ENCODE data around the gene WNT7A. TPM values are rescaled to one million over a fixed set of nuclear protein-coding genes. Genes with fewer than 3 reads are reported as not detected.

The WNT7A gene
- total RNA-seq, 1 donor from 2014 or later = not detected

DNA sequence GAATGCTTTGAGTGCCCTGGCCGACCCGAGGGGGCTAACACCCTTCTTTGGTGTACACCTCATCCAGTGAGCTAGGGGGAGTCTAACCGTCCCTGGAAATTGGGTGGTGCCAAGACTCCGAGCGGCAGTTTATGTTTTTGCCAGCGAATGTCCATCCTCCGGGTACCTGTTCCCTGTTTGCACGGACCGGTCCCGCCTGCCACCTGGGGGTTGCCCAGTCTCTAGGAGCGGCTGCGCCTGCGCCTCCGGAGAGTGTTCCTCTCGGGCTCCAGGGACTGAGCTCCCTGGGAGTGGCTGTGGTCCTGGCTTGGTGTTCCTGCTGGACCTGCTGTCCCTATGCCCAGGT, 913 bp upstream of the WNT7A start:
- Mint-ChIP-seq H3K27me3 (ENCODE audit: unreplicated experiment) (peaks cover 34% of the 10 kb centered on the region), H3K27ac (ENCODE audit: unreplicated experiment) (no peak overlapping the region), H3K4me1 (ENCODE audit: unreplicated experiment) (peaks cover 3% of the 10 kb centered on the region), H3K4me3 (ENCODE audit: unreplicated experiment) (no peak overlapping the region), H3K36me3 (ENCODE audit: low read depth, unreplicated experiment) (peaks cover 8% of the 10 kb centered on the region), H3K9me3 (ENCODE audit: unreplicated experiment) (peaks cover 5% of the 10 kb centered on the region)
- TF ChIP-seq, protein P1, sequence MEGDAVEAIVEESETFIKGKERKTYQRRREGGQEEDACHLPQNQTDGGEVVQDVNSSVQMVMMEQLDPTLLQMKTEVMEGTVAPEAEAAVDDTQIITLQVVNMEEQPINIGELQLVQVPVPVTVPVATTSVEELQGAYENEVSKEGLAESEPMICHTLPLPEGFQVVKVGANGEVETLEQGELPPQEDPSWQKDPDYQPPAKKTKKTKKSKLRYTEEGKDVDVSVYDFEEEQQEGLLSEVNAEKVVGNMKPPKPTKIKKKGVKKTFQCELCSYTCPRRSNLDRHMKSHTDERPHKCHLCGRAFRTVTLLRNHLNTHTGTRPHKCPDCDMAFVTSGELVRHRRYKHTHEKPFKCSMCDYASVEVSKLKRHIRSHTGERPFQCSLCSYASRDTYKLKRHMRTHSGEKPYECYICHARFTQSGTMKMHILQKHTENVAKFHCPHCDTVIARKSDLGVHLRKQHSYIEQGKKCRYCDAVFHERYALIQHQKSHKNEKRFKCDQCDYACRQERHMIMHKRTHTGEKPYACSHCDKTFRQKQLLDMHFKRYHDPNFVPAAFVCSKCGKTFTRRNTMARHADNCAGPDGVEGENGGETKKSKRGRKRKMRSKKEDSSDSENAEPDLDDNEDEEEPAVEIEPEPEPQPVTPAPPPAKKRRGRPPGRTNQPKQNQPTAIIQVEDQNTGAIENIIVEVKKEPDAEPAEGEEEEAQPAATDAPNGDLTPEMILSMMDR (IDR thresholded peaks at IDR 0.05; ENCODE audit: unreplicated experiment) = no peak
- no peak for DNase-seq (ENCODE audit: low spot score)

DNA sequence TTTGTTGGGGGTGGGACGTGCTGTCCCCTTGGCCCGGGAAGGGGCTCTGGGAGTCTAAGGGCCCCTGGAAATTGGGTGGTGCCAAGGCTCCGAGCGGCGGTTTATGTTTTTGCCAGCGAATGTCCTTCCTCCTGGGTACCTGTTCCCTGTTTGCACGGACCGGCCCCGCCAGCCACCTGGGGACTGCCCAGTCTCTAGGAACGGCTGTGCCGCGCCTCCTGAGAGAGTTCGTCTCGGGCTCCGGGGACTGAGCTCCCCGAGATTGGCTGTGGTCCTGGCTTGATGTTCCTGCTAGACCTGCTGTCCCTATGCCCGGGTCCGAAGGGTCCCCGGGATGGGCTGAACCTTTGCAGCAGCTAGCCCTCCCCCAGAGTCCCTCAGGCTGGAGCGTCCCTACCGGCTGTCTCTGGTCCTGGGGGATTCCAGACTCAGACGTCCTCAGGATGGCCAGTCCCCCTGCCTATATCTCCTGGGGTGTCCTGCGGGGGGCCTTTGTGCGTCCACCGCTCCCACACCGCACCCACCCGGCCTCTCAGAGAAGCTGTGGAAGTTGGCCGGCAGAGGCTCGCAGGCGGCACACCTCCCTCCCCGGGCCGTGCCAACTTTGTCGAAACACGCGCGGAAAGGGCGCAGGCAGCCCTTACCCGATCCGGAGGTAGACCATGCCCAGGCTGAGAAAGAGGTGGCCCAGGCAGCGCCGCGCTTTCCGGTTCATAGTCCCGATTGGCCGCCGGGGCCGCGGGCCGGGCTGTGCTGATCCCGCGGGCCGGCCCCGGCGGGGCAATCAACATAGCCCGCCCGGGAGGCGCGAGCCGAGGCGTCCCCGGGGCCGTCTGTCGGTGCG, 547 bp downstream of the WNT7A start:
- H3K9me3 Mint-ChIP-seq (ENCODE audit: unreplicated experiment) = peaks cover 5% of the 10 kb centered on the region
- H3K4me3 Mint-ChIP-seq (ENCODE audit: unreplicated experiment) = no peak overlapping the region
- no peak overlapping the region for H3K27ac Mint-ChIP-seq (ENCODE audit: unreplicated experiment)
- H3K27me3 Mint-ChIP-seq (ENCODE audit: unreplicated experiment) = peaks cover 35% of the 10 kb centered on the region
- TF ChIP-seq, protein P1 (IDR thresholded peaks at IDR 0.05; ENCODE audit: unreplicated experiment) = no peak
- DNase-seq (ENCODE audit: low spot score) = peak; percentile 26
- peaks cover 3% of the 10 kb centered on the region for H3K4me1 Mint-ChIP-seq (ENCODE audit: unreplicated experiment)
- H3K36me3 Mint-ChIP-seq (ENCODE audit: low read depth, unreplicated experiment) = peaks cover 8% of the 10 kb centered on the region

DNA sequence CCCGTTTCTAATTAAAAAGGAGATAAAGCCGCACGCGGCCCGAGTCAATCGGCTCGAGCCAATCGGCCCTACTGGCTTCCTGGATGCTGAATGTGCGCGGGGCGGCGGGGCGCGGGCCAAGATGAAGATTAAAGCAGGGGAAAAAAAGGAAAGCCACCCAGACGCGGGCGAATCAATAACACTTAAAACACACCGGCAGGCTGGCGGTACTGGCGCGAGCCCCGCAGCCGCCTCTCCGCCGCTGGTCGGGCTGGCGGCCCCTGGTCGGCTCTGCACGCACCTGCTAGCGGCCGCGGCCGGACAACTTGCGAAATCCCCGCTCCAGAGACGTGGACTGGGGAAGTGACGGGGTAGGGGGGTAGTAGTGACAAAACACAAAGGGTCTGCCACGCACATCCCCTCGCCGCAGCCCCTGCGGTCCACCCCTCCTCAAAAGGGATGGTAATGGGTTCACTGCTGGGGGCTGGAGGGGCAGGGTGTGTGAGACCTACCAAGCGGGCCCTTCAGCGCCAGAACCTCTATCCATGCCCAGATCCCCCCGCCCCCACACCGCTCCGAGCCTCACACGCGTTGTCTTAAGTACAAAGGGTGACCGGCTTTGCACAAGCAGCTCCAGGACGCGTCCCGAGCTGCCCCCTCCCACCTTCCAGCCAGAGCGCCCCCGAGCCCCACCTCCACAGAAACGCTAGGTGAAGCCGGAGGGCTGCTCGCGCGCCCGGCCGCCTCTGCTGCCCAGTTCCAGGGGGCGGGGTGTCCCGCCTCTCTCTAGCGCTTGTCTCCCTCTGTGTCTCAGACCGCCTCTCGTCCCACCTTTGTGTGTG, 1.4 kb downstream of the WNT7A start:
- Mint-ChIP-seq H3K4me3 (ENCODE audit: unreplicated experiment) (no peak overlapping the region), H3K4me1 (ENCODE audit: unreplicated experiment) (peaks cover 3% of the 10 kb centered on the region), H3K9me3 (ENCODE audit: unreplicated experiment) (peaks cover 5% of the 10 kb centered on the region), H3K27ac (ENCODE audit: unreplicated experiment) (no peak overlapping the region), H3K36me3 (ENCODE audit: low read depth, unreplicated experiment) (peaks cover 8% of the 10 kb centered on the region), H3K27me3 (ENCODE audit: unreplicated experiment) (peaks cover 29% of the 10 kb centered on the region)
- DNase-seq (ENCODE audit: low spot score) = peak; percentile 33
- TF ChIP-seq, protein P1 (IDR thresholded peaks at IDR 0.05; ENCODE audit: unreplicated experiment) = no peak

DNA sequence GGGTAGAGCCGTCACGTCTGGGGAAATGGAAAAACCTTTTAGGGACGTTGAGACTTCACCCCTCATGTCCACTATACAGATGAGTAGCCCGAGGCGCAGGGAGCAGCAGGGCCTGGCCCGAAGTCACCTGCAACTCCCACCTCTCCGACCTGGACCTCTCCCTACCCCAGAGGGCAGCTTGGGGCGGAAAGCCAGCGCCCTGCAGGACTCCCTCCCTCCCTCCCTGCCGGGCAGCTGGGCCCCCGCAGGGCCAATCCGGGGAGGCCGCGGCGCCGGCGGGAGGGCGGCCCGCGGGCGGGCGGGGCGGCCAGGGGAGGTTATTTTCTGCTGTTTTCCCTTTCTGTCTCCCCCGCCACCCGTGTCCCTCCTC, 2.0 kb downstream of the WNT7A start:
- TF ChIP-seq, protein P1 (IDR thresholded peaks at IDR 0.05; ENCODE audit: unreplicated experiment) = no peak
- no peak for DNase-seq (ENCODE audit: low spot score)
- H3K36me3 Mint-ChIP-seq (ENCODE audit: low read depth, unreplicated experiment) = peaks cover 8% of the 10 kb centered on the region
- peaks cover 3% of the 10 kb centered on the region for H3K4me1 Mint-ChIP-seq (ENCODE audit: unreplicated experiment)
- no peak overlapping the region for H3K4me3 Mint-ChIP-seq (ENCODE audit: unreplicated experiment)
- no peak overlapping the region for H3K27ac Mint-ChIP-seq (ENCODE audit: unreplicated experiment)
- H3K9me3 Mint-ChIP-seq (ENCODE audit: unreplicated experiment) = peaks cover 5% of the 10 kb centered on the region
- H3K27me3 Mint-ChIP-seq (ENCODE audit: unreplicated experiment) = peaks cover 28% of the 10 kb centered on the region

All from endothelial cell (in vitro differentiated cells).